A549 (cell line): ENCODE results near the gene ZMYND8. TPM values are rescaled to one million over a fixed set of nuclear protein-coding genes. Genes with fewer than 3 reads are reported as not detected.

ENCODE experiments used
- BCL3 ChIP-seq: fragments of >200 bp; sonication (Bioruptor Twin); formaldehyde crosslinking; IDR thresholded peaks from 3 replicates; pipeline ENCODE4 v1.6.1; 2016
- BHLHE40 ChIP-seq: IDR thresholded peaks from 2 replicates; pipeline ENCODE4 v1.6.1; 2012; ENCODE audit warnings: low read depth, low read length, inconsistent platforms
- CBX2 ChIP-seq: fragments of 200-600 bp; sonication (generic); IDR thresholded peaks from 2 replicates; pipeline ENCODE4 v1.6.1; 2016; ENCODE audit warnings: low read depth, mild to moderate bottlenecking, borderline replicate concordance
- CEBPB ChIP-seq, 2 experiments: fragments of >200 bp in 1 of 2; sonication (Bioruptor Twin) in 1 of 2; formaldehyde crosslinking in 1 of 2; IDR thresholded peaks; 2 replicates each; pipeline ENCODE4 v1.6.1; 2012 to 2016
- CHD2 ChIP-seq: fragments of 150-350 bp; IDR thresholded peaks from 2 replicates; pipeline ENCODE4 v1.6.1; 2014; ENCODE audit warnings: low read length; ENCODE audit not compliant: partially characterized antibody
- CHD4 ChIP-seq: fragments of 200-600 bp; sonication (generic); IDR thresholded peaks from 2 replicates; pipeline ENCODE4 v1.6.1; 2016; ENCODE audit warnings: antibody characterized with exemption, mild to moderate bottlenecking, borderline replicate concordance
- E2F6 ChIP-seq: IDR thresholded peaks from 2 replicates; pipeline ENCODE4 v1.6.1; 2012; ENCODE audit warnings: low read depth, borderline replicate concordance
- EHF ChIP-seq: fragments of 250-450 bp; sonication (Bioruptor Pico); IDR thresholded peaks from 2 replicates; pipeline ENCODE4 v1.5.0; 2020; ENCODE audit warnings: mild to moderate bottlenecking
- EHMT2 ChIP-seq: fragments of 200-600 bp; sonication (generic); IDR thresholded peaks from 2 replicates; pipeline ENCODE4 v1.6.1; 2016; ENCODE audit warnings: antibody characterized with exemption, low read depth, mild to moderate bottlenecking, moderate library complexity
- ELK1 ChIP-seq: fragments of 150-350 bp; IDR thresholded peaks from 2 replicates; pipeline ENCODE4 v1.6.1; 2014; ENCODE audit warnings: low read depth, mild to moderate bottlenecking, low read length
- EP300 ChIP-seq, 2 experiments: fragments of >200 bp; sonication (Bioruptor Twin); formaldehyde crosslinking; IDR thresholded peaks; 2 replicates in 1 of 2; 3 replicates in 1 of 2; pipeline ENCODE4 v1.6.1; 2016 to 2017
- ESRRA ChIP-seq: fragments of 150-350 bp; IDR thresholded peaks from 2 replicates; pipeline ENCODE4 v1.6.1; 2014; ENCODE audit warnings: mild to moderate bottlenecking, low read length, borderline replicate concordance
- FOSL2 ChIP-seq, 2 experiments: fragments of 450-650 bp in 1 of 2; fragments of >200 bp in 1 of 2; sonication (Bioruptor Twin) in 1 of 2; formaldehyde crosslinking; IDR thresholded peaks; 2 replicates each; pipeline versions ENCODE4 v1.5.0 to v1.6.1; 2016 to 2020; ENCODE audit warnings: mild to moderate bottlenecking in 1 of 2, moderate library complexity in 1 of 2
- HES2 ChIP-seq: fragments of >200 bp; sonication (Bioruptor Twin); formaldehyde crosslinking; IDR thresholded peaks from 2 replicates; pipeline ENCODE4 v1.6.1; 2016
- HEYL ChIP-seq: fragments of 250-450 bp; sonication (Bioruptor Pico); IDR thresholded peaks from 2 replicates; pipeline ENCODE4 v1.8.0; 2021; ENCODE audit warnings: mild to moderate bottlenecking, moderate library complexity
- HOXB13 ChIP-seq: fragments of 250-450 bp; sonication (Bioruptor Pico); IDR thresholded peaks from 2 replicates; pipeline ENCODE4 v1.5.0; 2020; ENCODE audit warnings: low read depth, mild to moderate bottlenecking, moderate library complexity
- MYC ChIP-seq: IDR thresholded peaks from 2 replicates; pipeline ENCODE4 v1.6.1; 2012; ENCODE audit warnings: mild to moderate bottlenecking, inconsistent platforms, low read length, improper control_type of control experiment, borderline replicate concordance
- NFE2L2 ChIP-seq: fragments of 150-350 bp; conservative IDR thresholded peaks from 2 replicates; pipeline ENCODE4 v1.6.1; 2014; ENCODE audit warnings: low read length
- PBX3 ChIP-seq: IDR thresholded peaks from 2 replicates; pipeline ENCODE4 v1.6.1; 2012
- RAD21 ChIP-seq, 2 experiments: fragments of >200 bp in 1 of 2; sonication (Bioruptor Twin) in 1 of 2; formaldehyde crosslinking in 1 of 2; IDR thresholded peaks in 1 of 2; conservative IDR thresholded peaks in 1 of 2; 2 replicates in 1 of 2; 3 replicates in 1 of 2; pipeline ENCODE4 v1.6.1; 2012 to 2018; ENCODE audit warnings: inconsistent platforms in 1 of 2
- REST ChIP-seq: fragments of 200-600 bp; sonication (generic); IDR thresholded peaks from 2 replicates; pipeline ENCODE4 v1.6.1; 2016; ENCODE audit warnings: antibody characterized with exemption, mild to moderate bottlenecking, moderate library complexity
- RFX5 ChIP-seq: fragments of 450-650 bp; IDR thresholded peaks from 2 replicates; pipeline ENCODE4 v1.7.1; 2014; ENCODE audit warnings: antibody characterized with exemption, mild to moderate bottlenecking, moderate library complexity
- RNF2 ChIP-seq: fragments of 200-600 bp; sonication (generic); IDR thresholded peaks from 2 replicates; pipeline ENCODE4 v1.6.1; 2016; ENCODE audit warnings: low read depth, mild to moderate bottlenecking, antibody characterized with exemption, moderate library complexity, borderline replicate concordance
- SMC3 ChIP-seq: fragments of >200 bp; sonication (Bioruptor Twin); formaldehyde crosslinking; IDR thresholded peaks from 3 replicates; pipeline ENCODE4 v1.6.1; 2018; ENCODE audit warnings: inconsistent platforms
- TP53 ChIP-seq: fragments of 250-450 bp; sonication (Bioruptor Pico); IDR thresholded peaks from 2 replicates; pipeline ENCODE4 v1.5.0; 2021; ENCODE audit warnings: mild to moderate bottlenecking, moderate library complexity
- USF2 ChIP-seq: fragments of 450-650 bp; IDR thresholded peaks from 2 replicates; pipeline ENCODE4 v1.6.1; 2014; ENCODE audit warnings: antibody characterized with exemption
- ZC3H11A ChIP-seq: fragments of 450-650 bp; IDR thresholded peaks from 2 replicates; pipeline ENCODE4 v1.6.1; 2014; ENCODE audit warnings: antibody characterized with exemption, mild to moderate bottlenecking
- ZFP36 ChIP-seq: fragments of 450-650 bp; IDR thresholded peaks from 2 replicates; pipeline ENCODE4 v1.6.1; 2014; ENCODE audit warnings: borderline replicate concordance; ENCODE audit not compliant: partially characterized antibody
- polyA plus RNA-seq, 4 experiments: library from polyadenylated mRNA; depleted of rRNA in 3 of 4; stranded (reverse); fragments of >200 nt; fragmentation: RNase III in 1 of 4; extraction: RNeasy Plus Mini Kit Qiagen cat#74134 plus additional on column Dnase treatment in 1 of 4; gene quantifications; 2 replicates in 3 of 4; 3 replicates in 1 of 4; pipeline ENCODE4 v1.2.3, GENCODE V29; 2011 to 2017

Gene ZMYND8
- polyA plus RNA-seq, 2 of the 4 experiments (the other 2 are of a cell fraction) = 10.4 to 24.9 TPM

GRCh38 chr20:47359530-47360296 lies 3.2 kb upstream of the ZMYND8 start (continued):
- TF ChIP-seq CHD4 = no peak
- no peak for TF ChIP-seq FOSL2 (IDR thresholded peaks at IDR 0.05)
- peak; percentile 67; the same call in 1 of the 2 replicates for TF ChIP-seq FOSL2 (CRISPR knock-in tag; IDR thresholded peaks at IDR 0.05)
- TF ChIP-seq ZFP36 = peak; percentile 85
- TF ChIP-seq ZC3H11A = no peak
- no peak for TF ChIP-seq CBX2
- no peak for TF ChIP-seq ELK1
- no peak for TF ChIP-seq BCL3
- TF ChIP-seq RFX5 = no peak
- TF ChIP-seq BHLHE40 = no peak
- TF ChIP-seq REST = no peak
- no peak for TF ChIP-seq E2F6
- no peak; the same call in 1 of the 2 replicates for TF ChIP-seq EHF (CRISPR knock-in tag)
- no peak for TF ChIP-seq CHD2
- TF ChIP-seq EHMT2 = no peak
- no peak for TF ChIP-seq ESRRA
- TF ChIP-seq MYC = no peak
- no peak for TF ChIP-seq RAD21 (conservative IDR thresholded peaks at IDR 0.05 in 1 of 2, IDR thresholded peaks at IDR 0.05 in 1 of 2)
- TF ChIP-seq HEYL (CRISPR knock-in tag) = peak; percentile 64; the same call in 1 of the 2 replicates
- no peak for TF ChIP-seq SMC3
- TF ChIP-seq CEBPB (IDR thresholded peaks at IDR 0.05) = no peak
- no peak for TF ChIP-seq USF2
- peak; percentile 59; the same call in 1 of the 2 replicates for TF ChIP-seq HES2
- no peak for TF ChIP-seq RNF2
- TF ChIP-seq PBX3 = no peak
- TF ChIP-seq EP300 (IDR thresholded peaks at IDR 0.05) = peak in 1 of 2 experiments; percentile 91; a peak in 1 of 5 replicates
- no peak for TF ChIP-seq NFE2L2
- TF ChIP-seq HOXB13 (CRISPR knock-in tag) = no peak
- TF ChIP-seq TP53 (CRISPR knock-in tag) = 0 out of 2 replicates have a peak, but pooled peaks have one; percentile 14
- TF ChIP-seq, all 56 proteins: peak for 14
